ENCODE measurements around the gene CEP85L. TPM values are rescaled to one million over a fixed set of nuclear protein-coding genes. Genes with fewer than 3 reads are reported as not detected.

Gene CEP85L
- 1.1 to 1.8 TPM (median 1.4 TPM) in 5 replicates for total RNA-seq (2022; extraction: Qiagen RNA extraction)

DNA sequence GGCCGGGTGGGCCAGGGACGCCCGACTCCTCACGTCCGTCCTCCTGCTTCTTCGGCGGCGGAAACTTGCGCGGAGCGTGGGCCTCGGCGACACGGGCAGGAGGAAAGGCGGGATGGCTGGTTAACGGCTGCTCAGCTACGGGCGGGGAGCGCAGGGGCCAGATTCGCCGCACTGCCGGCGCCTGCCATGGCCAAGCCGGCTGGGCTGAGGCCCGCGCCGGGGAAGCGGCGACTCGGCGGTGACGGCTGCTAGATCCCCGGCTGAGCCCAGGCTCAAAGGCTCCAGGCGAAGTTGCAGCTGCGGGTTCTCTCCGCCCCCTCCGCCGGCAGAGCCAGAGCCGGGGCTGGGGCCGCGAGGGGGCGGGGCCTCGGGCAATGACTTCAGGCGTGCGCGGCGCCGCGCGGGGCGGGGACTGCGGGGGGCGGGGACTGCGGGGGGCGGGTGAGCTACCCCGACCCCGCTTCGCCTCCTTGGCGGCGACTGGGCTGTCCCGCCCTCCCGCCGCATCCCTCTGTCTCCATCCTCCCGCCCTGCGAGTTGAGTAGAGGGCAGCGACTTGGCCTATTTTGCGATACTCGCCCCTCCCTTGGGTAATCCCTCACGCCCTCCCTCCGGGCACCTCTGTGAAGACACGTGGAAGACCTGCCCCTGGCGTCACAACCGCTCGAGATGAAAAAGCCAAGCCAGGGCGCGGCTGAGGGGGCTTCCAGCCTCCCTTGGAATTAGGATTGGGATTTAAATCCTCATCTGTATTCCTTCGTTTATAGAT, at the start of gene CEP85L:
Gene CEP85L, minus strand, starts transcription at position 310 of the 769 bp plus-strand sequence. CDS start 322 bp downstream, outside the sequence.

DNA sequence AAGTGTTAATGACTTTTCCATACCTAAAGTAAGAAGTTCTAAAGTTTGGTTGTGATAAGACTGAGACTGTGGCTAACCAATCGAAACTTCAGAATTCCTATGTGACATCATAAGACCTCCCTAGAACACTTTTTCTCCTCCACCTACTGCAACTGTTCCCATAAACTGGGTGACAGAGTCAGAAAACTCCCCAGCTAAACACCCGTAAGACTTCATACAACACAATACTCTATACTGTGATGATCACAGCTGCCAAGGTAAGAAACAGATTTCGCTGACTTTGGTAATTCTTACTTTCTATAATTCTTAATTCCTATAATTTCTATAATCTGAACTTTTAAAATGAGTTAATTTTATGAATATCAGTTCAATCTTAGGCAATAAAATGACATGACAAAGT, 103.3 kb downstream of the CEP85L start, which contains the start of gene PLN:
Gene PLN, plus strand, starts transcription at position 161 of the 400 bp plus-strand sequence. CDS start 10,626 bp downstream, outside the sequence.

Other genes starting within 250 kb of the CEP85L start
- not detected in 5 replicates for gene PLN, start 103.3 kb downstream of the CEP85L start, total RNA-seq (2022; extraction: Qiagen RNA extraction)
- gene ASF1A, start 242.6 kb upstream of the CEP85L start, total RNA-seq (2022; extraction: Qiagen RNA extraction): 7.1 to 8.9 TPM (median 8.1 TPM) in 5 replicates

Measured in A549 treated with Hydrocortisone at 1 μM for 4 hours (cell line).